GM12878 (cell line): ENCODE results near the gene SPIRE1. TPM values are rescaled to one million over a fixed set of nuclear protein-coding genes. Genes with fewer than 3 reads are reported as not detected.

Source experiments
- ATAC-seq: fragments of 200-7000 bp; cut with Tn5 transposase; 3 replicates; pipeline ENCODE4 v1.9.1; 2020; ENCODE audit warnings: mild to moderate bottlenecking, moderate library complexity
- BruUV-seq: library from RNA; stranded (reverse); fragments of 400-500 nt; replicated peaks from 2 replicates; lab custom pipeline; 2021; lab: Mats Ljungman, UMichigan
- CTCF ChIA-PET: fragments of 300-600 bp; sonication (Branson Sonifier 250); formaldehyde crosslinking; extraction: SDS; loops from one replicate; lab custom pipeline; 2021; ENCODE audit warnings: inconsistent platforms; lab: Yijun Ruan, JAX
- POLR2A ChIA-PET: fragments of 350-600 bp; formaldehyde crosslinking; extraction: SDS; loops from one replicate; lab custom pipeline; 2021; ENCODE audit warnings: inconsistent platforms; lab: Charles Lee
- RAD21 ChIA-PET: fragments of 300-600 bp; sonication (Branson Sonifier 250); formaldehyde crosslinking; loops from one replicate; lab custom pipeline; 2023; ENCODE audit warnings: antibody characterized with exemption; ENCODE audit not compliant: unreplicated experiment; lab: Charles Lee
- SMC1A ChIA-PET: fragments of 300-600 bp; sonication (Branson Sonifier 250); formaldehyde crosslinking; loops from one replicate; lab custom pipeline; 2023; ENCODE audit not compliant: unreplicated experiment, uncharacterized antibody; lab: Charles Lee
- DNase-seq: peaks from one replicate; pipeline ENCODE4 v3.0.0-alpha.2; 2011; ENCODE audit warnings: low read depth, low spot score
- FAIRE-seq: peaks from 3 replicates; lab custom pipeline; 2011; peaks lifted over from hg19 to GRCh38; lab: Jason Lieb, UNC
- H2AFZ ChIP-seq: 2 replicates; pipeline ENCODE4 v1.6.0; 2011; ENCODE audit warnings: low read depth, low read length, control low read depth; ENCODE audit not compliant: control insufficient read depth
- H3K27ac ChIP-seq: 2 replicates; pipeline ENCODE4 v1.5.1; 2011; ENCODE audit warnings: control low read depth; ENCODE audit not compliant: control insufficient read depth, insufficient read depth
- H3K27me3 ChIP-seq, 2 experiments: replicated peaks in 1 of 2; 2 replicates each; pipeline versions ENCODE4 v1.6.0 to v1.6.1; 2011; ENCODE audit warnings: low read length in 1 of 2; ENCODE audit not compliant: control insufficient read depth in 2 of 2, insufficient read depth in 2 of 2
- H3K36me3 ChIP-seq, 2 experiments: 2 replicates each; pipeline ENCODE4 v1.5.1; 2011; ENCODE audit warnings: low read length in 1 of 2; ENCODE audit not compliant: control insufficient read depth in 2 of 2, insufficient read depth in 2 of 2
- H3K4me1 ChIP-seq: 2 replicates; pipeline ENCODE4 v1.6.1; 2011; ENCODE audit warnings: mild to moderate bottlenecking, low read length, moderate library complexity, mixed read lengths; ENCODE audit not compliant: control insufficient read depth, insufficient read depth
- H3K4me2 ChIP-seq: 2 replicates; pipeline ENCODE4 v1.6.0; 2011; ENCODE audit warnings: control low read depth; ENCODE audit not compliant: control insufficient read depth, insufficient read depth
- H3K4me3 ChIP-seq: fragments of 200-600 bp; sonication (generic); 2 replicates; pipeline ENCODE4 v1.5.1; 2016
- H3K79me2 ChIP-seq: 2 replicates; pipeline ENCODE4 v1.6.0; 2011; ENCODE audit warnings: low read length; ENCODE audit not compliant: control insufficient read depth, insufficient read depth
- H3K9ac ChIP-seq: 2 replicates; pipeline ENCODE4 v1.8.0; 2011; ENCODE audit warnings: low read length, control low read depth, mixed read lengths; ENCODE audit not compliant: control insufficient read depth, insufficient read depth
- H3K9me3 ChIP-seq: replicated peaks from 3 replicates; pipeline ENCODE4 v1.5.1; 2011; ENCODE audit warnings: mild to moderate bottlenecking, low read length; ENCODE audit not compliant: control insufficient read depth, insufficient read depth
- H4K20me1 ChIP-seq: 2 replicates; pipeline ENCODE4 v1.6.0; 2011; ENCODE audit not compliant: control insufficient read depth, insufficient read depth
- ATF2 ChIP-seq: IDR thresholded peaks from 2 replicates; pipeline ENCODE4 v1.6.1; 2012; ENCODE audit warnings: low read length, inconsistent platforms
- CEBPZ ChIP-seq: fragments of 150-350 bp; IDR thresholded peaks from 2 replicates; pipeline ENCODE4 v1.6.1; 2016; ENCODE audit warnings: low read depth, low read length
- CTCF ChIP-seq, 3 experiments: IDR thresholded peaks in 2 of 3; conservative IDR thresholded peaks in 1 of 3; 2 replicates each; pipeline ENCODE4 v1.5.1; 2011; ENCODE audit warnings: low read depth in 3 of 3, low read length in 3 of 3, mild to moderate bottlenecking in 3 of 3, control low read depth in 2 of 3, moderate library complexity in 2 of 3, inconsistent platforms in 1 of 3, mixed read lengths in 1 of 3; ENCODE audit not compliant: control insufficient read depth in 2 of 3, insufficient read depth in 1 of 3; ENCODE audit errors: extremely low read depth in 1 of 3
- FOS ChIP-seq: IDR thresholded peaks from 3 replicates; pipeline ENCODE4 v1.6.1; 2011; ENCODE audit warnings: borderline replicate concordance; ENCODE audit not compliant: insufficient read length; ENCODE audit errors: extremely low read depth
- MEF2A ChIP-seq: IDR thresholded peaks from 2 replicates; pipeline ENCODE4 v1.6.1; 2011; ENCODE audit warnings: low read depth, mild to moderate bottlenecking, low read length, moderate library complexity; ENCODE audit not compliant: insufficient read depth
- RAD21 ChIP-seq: IDR thresholded peaks from 2 replicates; pipeline ENCODE4 v1.6.1; 2011; ENCODE audit warnings: mild to moderate bottlenecking, low read depth, low read length, moderate library complexity; ENCODE audit not compliant: insufficient read depth
- SMC3 ChIP-seq: IDR thresholded peaks from 2 replicates; pipeline ENCODE4 v1.6.1; 2011; ENCODE audit warnings: low read length, improper control_type of control experiment, borderline replicate concordance
- TCF3 ChIP-seq: IDR thresholded peaks from 2 replicates; pipeline ENCODE4 v1.6.1; 2012; ENCODE audit warnings: low read depth, mild to moderate bottlenecking, low read length, borderline replicate concordance; ENCODE audit not compliant: insufficient read depth
- ZBTB11 ChIP-seq: fragments of 450-650 bp; formaldehyde crosslinking; IDR thresholded peaks from 2 replicates; pipeline ENCODE4 v1.5.0; 2022; ENCODE audit warnings: mild to moderate bottlenecking, missing genetic modification characterization
- WGBS: methylation state at CpG from one replicate; pipeline ENCODE4 v1.1.6; 2016; ENCODE audit warnings: low lambda C conversion rate; ENCODE audit not compliant: insufficient replicate concordance, insufficient coverage; ENCODE audit errors: missing lambda C conversion rate; 5-methylcytosine and 5-hydroxymethylcytosine counted together
- in situ Hi-C: fragments of 300-500 bp; cut with MboI; formaldehyde crosslinking; loops from 9 replicates; pipeline ENCODE4 v1.14.3; 2018; ENCODE audit warnings: mixed read lengths
- intact Hi-C: fragments of 100-400 bp; cut with micrococcal nuclease; formaldehyde crosslinking; loops from one replicate; pipeline ENCODE4 v1.14.2; 2022; ENCODE audit not compliant: unreplicated experiment
- polyA plus RNA-seq, 11 experiments: library from polyadenylated mRNA; depleted of rRNA in 4 of 11; unstranded in 6 of 11; stranded (reverse) in 5 of 11; fragments of >200 nt; fragmentation: Nextera tagmentation in 4 of 11; fragmentation: Illumina TruSeq in 1 of 11; extraction: Ambion mirVana in 4 of 11; extraction: Trizol in 1 of 11; gene quantifications; 1 replicate in 1 of 11; 2 replicates in 10 of 11; pipeline versions ENCODE4 v1.2.1 to v1.2.3, GENCODE V29; 2011 to 2016; ENCODE audit warnings: inconsistent platforms in 2 of 11, missing spikeins in 2 of 11, low read depth in 1 of 11
- total RNA-seq, 4 experiments: library from RNA; depleted of rRNA in 3 of 4; stranded (reverse); fragments of >200 nt in 3 of 4; fragmentation: Illumina TruSeq in 1 of 4; extraction: Trizol in 1 of 4; gene quantifications; 2 replicates each; pipeline versions ENCODE4 v1.2.1 to v1.2.3, GENCODE V29; 2013 to 2021

Gene SPIRE1
- total and polyA plus RNA-seq, 10 of the 15 experiments (the other 5 are each of a cell fraction or from before 2014, with no cell fraction given): 0.18 to 9.2 (median 4.3) TPM

- Histone ChIP-seq H3K27ac (no peak overlapping the region), H3K27me3 (no peaks in the 10 kb centered on the region), H3K9me3 (no peaks in the 10 kb centered on the region), H3K9ac (no peak overlapping the region), H3K79me2 (no peaks in the 10 kb centered on the region), H3K4me3 (no peak overlapping the region), H3K4me1 (no peaks in the 10 kb centered on the region), H2AFZ (no peak overlapping the region), H3K4me2 (no peak overlapping the region), H4K20me1 (no peaks in the 10 kb centered on the region), H3K36me3 (peaks cover 0 to 2% of the 10 kb centered on the region in 2 experiments; a peak in 2 of 4 replicates)
- TF ChIP-seq TCF3 (no peak), CEBPZ (no peak), CTCF (IDR thresholded peaks at IDR 0.05 in 2 of 3, conservative IDR thresholded peaks at IDR 0.05 in 1 of 3; ENCODE audit: control insufficient read depth in 2 of 3, extremely low read depth in 1 of 3, insufficient read depth in 1 of 3, low read depth in 3 of 3, low read length in 3 of 3) (peak in 1 of 3 experiments; percentile 33; a peak in 1 of 6 replicates), MEF2A (no peak), ATF2 (no peak), RAD21 (0 out of 2 replicates have a peak, but pooled peaks have one; percentile 15), FOS (no peak), SMC3 (peak; percentile 6; the same call in 1 of the 2 replicates), ZBTB11 (no peak)
- peak; percentile 59; the same call in 2 of the 3 replicates for ATAC-seq
- RAD21 ChIA-PET: no interaction called here
- POLR2A ChIA-PET: no interaction called here
- BruUV-seq: no TSS peak
- no peak for DNase-seq
- no peak for FAIRE-seq
- SMC1A ChIA-PET: no interaction called here
- intact Hi-C loops (no loop called here), in situ Hi-C loops (no loop called here)
- CTCF ChIA-PET: interaction anchor here (0.7 to 1.0 kb wide), 2 partner anchors 209 to 249 kb away, joined by 3 to 4 read pairs; no protein-coding TSS in a partner anchor
- 67% methylated on average over 3 of the region's 3 CpGs for WGBS
These were observed 28.2 kb upstream of the SPIRE1 start for GRCh38 chr18:12686100-12686499.
